ENCODE data around the gene KIDINS220.

Gene KIDINS220

DNA sequence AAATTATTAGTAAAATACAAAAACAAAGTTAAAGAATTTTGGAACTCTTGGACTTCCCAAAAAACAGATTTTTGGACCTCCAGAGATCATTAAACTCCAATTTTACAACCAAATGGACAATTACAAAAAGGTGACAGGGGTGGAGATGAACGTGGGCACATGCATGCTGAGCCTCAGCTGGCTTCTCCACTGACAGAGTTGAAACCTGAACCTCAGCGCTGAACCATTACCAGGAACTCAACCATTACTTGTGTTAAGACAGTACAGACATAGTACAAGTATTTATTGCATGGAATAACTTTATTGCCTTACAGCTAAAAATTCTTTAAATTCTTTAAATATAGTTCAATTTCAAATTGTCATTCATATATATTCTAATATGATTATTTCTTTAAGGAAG lies 33.0 kb upstream of the KIDINS220 start:
- no peaks in the 10 kb centered on the region for H3K9me3 ChIP-seq (ENCODE audit: control insufficient read depth, insufficient read depth, low read length)
- WGBS (ENCODE audit: insufficient coverage, insufficient read length) = no CpG with 5 or more reads among the region's 2 CpGs

DNA sequence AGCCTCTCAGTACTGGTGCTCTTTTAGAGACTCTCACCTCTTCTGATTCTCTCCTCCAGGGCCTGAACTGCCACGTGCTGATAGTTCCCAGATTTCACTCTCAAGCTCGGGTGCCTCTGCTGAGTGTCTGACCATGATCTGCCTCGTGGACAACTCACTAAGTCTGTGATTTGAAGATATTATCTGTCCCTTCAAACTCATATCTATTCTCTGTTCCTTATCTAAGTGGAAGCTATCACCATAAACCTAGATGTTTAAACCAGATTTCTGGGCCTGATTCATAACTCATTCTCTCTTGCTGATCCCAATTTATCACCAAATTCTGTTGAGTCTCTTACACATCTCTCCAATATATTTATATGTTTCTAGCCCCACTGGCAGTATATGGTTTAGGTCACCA lies 29.9 kb upstream of the KIDINS220 start:
- Histone ChIP-seq H3K36me3 (ENCODE audit: control insufficient read depth, insufficient read depth, low read length) (no peaks in the 10 kb centered on the region), H3K27ac (ENCODE audit: low read length) (no peak overlapping the region), H3K4me3 (ENCODE audit: low read length) (no peak overlapping the region), H3K27me3 (ENCODE audit: control insufficient read depth, insufficient read depth, low read length) (no peaks in the 10 kb centered on the region), H3K4me1 (ENCODE audit: control insufficient read depth, insufficient read depth, low read length) (no peaks in the 10 kb centered on the region), H3K9me3 (ENCODE audit: control insufficient read depth, insufficient read depth, low read length) (no peaks in the 10 kb centered on the region)
- no CpG with 5 or more reads among the region's 3 CpGs for WGBS (ENCODE audit: insufficient coverage, insufficient read length)
- DNase-seq (ENCODE audit: low read depth, low spot score) = no peak

More for the DNA sequence above, 33.0 kb upstream of the KIDINS220 start:
- no peaks in the 10 kb centered on the region for H3K27me3 ChIP-seq (ENCODE audit: control insufficient read depth, insufficient read depth, low read length)
- no peak for DNase-seq (ENCODE audit: low read depth, low spot score)
- H3K36me3 ChIP-seq (ENCODE audit: control insufficient read depth, insufficient read depth, low read length) = no peaks in the 10 kb centered on the region
- H3K4me1 ChIP-seq (ENCODE audit: control insufficient read depth, insufficient read depth, low read length) = no peaks in the 10 kb centered on the region
- no peak overlapping the region for H3K27ac ChIP-seq (ENCODE audit: low read length)
- no peak overlapping the region for H3K4me3 ChIP-seq (ENCODE audit: low read length)

DNA sequence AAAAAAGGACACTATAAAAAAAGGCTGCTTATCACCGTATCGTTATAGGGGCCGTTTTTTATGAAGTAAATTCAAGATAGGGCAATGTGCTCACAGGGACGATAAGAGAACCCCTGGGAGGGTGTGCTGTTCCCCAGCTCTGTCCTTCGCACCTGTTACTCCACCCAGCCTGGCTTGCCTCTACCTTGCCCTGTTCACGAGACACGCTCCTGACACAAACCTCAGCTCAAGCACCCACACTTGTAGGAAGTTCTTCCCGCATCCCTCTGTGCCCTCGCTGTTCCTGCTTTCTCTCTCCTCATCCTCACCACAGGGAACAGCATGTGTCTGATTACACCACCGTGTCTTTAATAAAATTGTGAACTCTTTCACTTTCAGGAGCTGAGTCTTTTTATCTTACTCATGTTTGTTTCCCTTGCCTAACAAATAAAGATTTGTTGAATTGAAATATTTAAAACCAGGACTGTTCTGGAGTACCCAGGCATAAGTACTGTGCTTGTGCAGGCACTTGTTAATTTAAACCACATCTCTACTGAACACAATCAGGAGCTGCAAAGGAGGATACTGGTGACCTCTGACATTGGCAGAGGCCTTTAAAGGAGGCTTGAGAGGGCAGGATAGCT lies 26.0 kb upstream of the KIDINS220 start:
- Histone ChIP-seq H3K4me1 (ENCODE audit: control insufficient read depth, insufficient read depth, low read length) (no peaks in the 10 kb centered on the region), H3K36me3 (ENCODE audit: control insufficient read depth, insufficient read depth, low read length) (no peaks in the 10 kb centered on the region), H3K27me3 (ENCODE audit: control insufficient read depth, insufficient read depth, low read length) (no peaks in the 10 kb centered on the region), H3K27ac (ENCODE audit: low read length) (no peak overlapping the region), H3K9me3 (ENCODE audit: control insufficient read depth, insufficient read depth, low read length) (no peaks in the 10 kb centered on the region), H3K4me3 (ENCODE audit: low read length) (no peak overlapping the region)
- DNase-seq (ENCODE audit: low read depth, low spot score) = no peak
- WGBS (ENCODE audit: insufficient coverage, insufficient read length) = no CpG with 5 or more reads among the region's 10 CpGs

DNA sequence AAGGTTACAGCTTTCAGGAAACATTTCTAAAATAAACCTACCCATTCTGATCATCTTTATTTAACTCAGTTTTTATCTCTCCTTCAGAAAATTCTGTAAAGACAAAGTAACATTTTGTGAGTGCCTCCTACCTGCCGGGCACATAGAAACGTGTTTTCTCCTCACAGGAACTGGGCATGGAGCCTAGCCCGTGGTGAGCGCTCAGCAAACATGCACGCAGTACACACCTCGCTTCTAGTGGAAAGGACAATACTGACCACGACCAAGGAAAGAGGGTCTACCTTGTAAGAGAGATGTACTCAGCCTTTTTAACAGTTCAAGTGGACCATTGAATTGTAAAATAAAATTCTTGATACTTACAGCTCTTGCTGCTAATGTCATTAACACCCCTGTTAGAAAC lies 24.8 kb upstream of the KIDINS220 start:
- WGBS (ENCODE audit: insufficient coverage, insufficient read length) = no CpG with 5 or more reads among the region's 7 CpGs
- no peak for DNase-seq (ENCODE audit: low read depth, low spot score)

DNA sequence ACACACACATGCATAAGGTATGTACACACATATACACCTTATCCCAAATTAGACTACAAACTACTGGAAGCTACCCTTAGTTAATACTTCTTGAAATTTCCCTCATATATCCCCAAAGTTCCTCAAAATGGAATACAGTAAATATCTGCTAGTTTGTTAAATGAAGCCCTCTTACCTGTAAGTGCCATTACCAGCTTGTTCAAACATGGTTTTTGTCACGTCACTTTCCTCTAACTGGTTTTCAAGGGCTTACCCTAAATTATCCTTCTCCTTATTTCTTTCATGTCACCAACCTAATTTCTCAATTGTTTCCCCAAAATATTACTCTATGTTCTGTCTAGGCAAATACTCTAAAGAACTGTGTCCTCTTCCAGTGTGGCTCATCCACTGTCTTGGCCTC lies 24.4 kb upstream of the KIDINS220 start:
- no peak for DNase-seq (ENCODE audit: low read depth, low spot score)
- Histone ChIP-seq H3K27me3 (ENCODE audit: control insufficient read depth, insufficient read depth, low read length) (no peaks in the 10 kb centered on the region), H3K4me1 (ENCODE audit: control insufficient read depth, insufficient read depth, low read length) (no peaks in the 10 kb centered on the region), H3K4me3 (ENCODE audit: low read length) (no peak overlapping the region), H3K36me3 (ENCODE audit: control insufficient read depth, insufficient read depth, low read length) (no peaks in the 10 kb centered on the region), H3K9me3 (ENCODE audit: control insufficient read depth, insufficient read depth, low read length) (no peaks in the 10 kb centered on the region), H3K27ac (ENCODE audit: low read length) (no peak overlapping the region)
- WGBS (ENCODE audit: insufficient coverage, insufficient read length) = no CpG with 5 or more reads among the region's 1 CpG

More for the DNA sequence above, 24.8 kb upstream of the KIDINS220 start:
- Histone ChIP-seq H3K4me1 (ENCODE audit: control insufficient read depth, insufficient read depth, low read length) (no peaks in the 10 kb centered on the region), H3K27ac (ENCODE audit: low read length) (no peak overlapping the region), H3K9me3 (ENCODE audit: control insufficient read depth, insufficient read depth, low read length) (no peaks in the 10 kb centered on the region), H3K36me3 (ENCODE audit: control insufficient read depth, insufficient read depth, low read length) (no peaks in the 10 kb centered on the region), H3K4me3 (ENCODE audit: low read length) (no peak overlapping the region), H3K27me3 (ENCODE audit: control insufficient read depth, insufficient read depth, low read length) (no peaks in the 10 kb centered on the region)

DNA sequence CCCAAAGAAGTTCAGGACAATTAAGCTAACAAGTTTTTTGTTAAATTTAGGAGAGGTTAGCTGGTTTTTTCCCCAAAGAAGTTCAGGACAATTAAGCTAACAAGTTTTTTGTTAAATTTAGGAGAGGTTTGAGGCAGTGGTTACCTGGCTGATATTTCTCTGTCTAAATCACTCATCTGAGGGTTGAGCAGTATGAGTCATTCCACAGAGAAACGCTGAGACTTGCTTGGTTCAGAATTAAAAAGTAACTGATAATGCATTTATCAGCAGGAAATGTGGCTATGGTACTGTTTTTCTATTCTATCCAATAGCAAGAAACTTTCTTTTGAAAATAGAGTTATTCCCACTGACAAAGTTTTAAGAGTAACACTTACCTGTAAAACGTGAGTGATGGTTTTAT lies 22.8 kb upstream of the KIDINS220 start:
- no peaks in the 10 kb centered on the region for H3K36me3 ChIP-seq (ENCODE audit: control insufficient read depth, insufficient read depth, low read length)
- no CpG with 5 or more reads among the region's 2 CpGs for WGBS (ENCODE audit: insufficient coverage, insufficient read length)
- H3K4me1 ChIP-seq (ENCODE audit: control insufficient read depth, insufficient read depth, low read length) = no peaks in the 10 kb centered on the region
- DNase-seq (ENCODE audit: low read depth, low spot score) = no peak
- no peaks in the 10 kb centered on the region for H3K9me3 ChIP-seq (ENCODE audit: control insufficient read depth, insufficient read depth, low read length)
- H3K27ac ChIP-seq (ENCODE audit: low read length) = no peak overlapping the region
- H3K27me3 ChIP-seq (ENCODE audit: control insufficient read depth, insufficient read depth, low read length) = no peaks in the 10 kb centered on the region
- no peak overlapping the region for H3K4me3 ChIP-seq (ENCODE audit: low read length)

DNA sequence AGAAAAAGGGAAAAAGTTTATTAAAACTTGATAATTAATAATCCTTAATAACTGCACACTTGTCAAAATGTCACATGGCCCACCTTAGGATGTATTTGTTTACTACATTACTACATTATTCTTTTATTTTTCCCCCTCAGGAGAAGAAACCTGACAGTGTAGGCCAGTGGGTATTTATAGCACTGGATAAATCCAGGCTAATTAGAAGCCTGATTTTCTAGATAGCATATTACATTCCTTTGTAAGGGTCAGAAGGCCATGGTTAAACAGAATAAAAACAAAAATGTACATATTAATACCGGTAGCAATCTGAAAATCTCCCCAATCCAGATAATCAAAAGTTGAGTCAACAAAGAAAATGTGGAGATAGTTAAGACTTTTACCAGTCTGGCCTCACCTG lies 21.5 kb upstream of the KIDINS220 start:
- H3K27ac ChIP-seq (ENCODE audit: low read length) = no peak overlapping the region
- H3K9me3 ChIP-seq (ENCODE audit: control insufficient read depth, insufficient read depth, low read length) = no peaks in the 10 kb centered on the region
- H3K4me3 ChIP-seq (ENCODE audit: low read length) = no peak overlapping the region
- H3K27me3 ChIP-seq (ENCODE audit: control insufficient read depth, insufficient read depth, low read length) = no peaks in the 10 kb centered on the region
- no peaks in the 10 kb centered on the region for H3K4me1 ChIP-seq (ENCODE audit: control insufficient read depth, insufficient read depth, low read length)
- H3K36me3 ChIP-seq (ENCODE audit: control insufficient read depth, insufficient read depth, low read length) = no peaks in the 10 kb centered on the region
- DNase-seq (ENCODE audit: low read depth, low spot score) = no peak
- WGBS (ENCODE audit: insufficient coverage, insufficient read length) = no CpG with 5 or more reads among the region's 1 CpG

DNA sequence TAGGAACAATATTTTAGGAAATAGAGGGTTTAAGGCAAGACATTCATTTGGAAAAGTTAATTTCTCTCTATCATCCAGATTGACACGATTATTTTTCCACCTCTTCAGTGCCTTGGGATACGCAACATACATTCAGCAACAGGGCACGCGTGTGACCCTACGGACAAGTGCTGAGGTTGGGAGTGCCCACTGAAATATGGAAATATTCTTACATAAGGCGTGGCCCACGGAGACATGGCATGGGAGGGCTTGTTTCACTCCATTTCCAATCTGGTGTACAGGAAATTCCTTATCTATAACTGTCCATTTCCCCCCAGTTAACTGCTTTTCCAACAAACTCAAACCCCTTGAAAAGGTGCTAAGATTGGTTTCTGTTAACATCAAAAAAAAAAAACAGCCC lies 20.9 kb upstream of the KIDINS220 start:
- Histone ChIP-seq H3K9me3 (ENCODE audit: control insufficient read depth, insufficient read depth, low read length) (no peaks in the 10 kb centered on the region), H3K4me3 (ENCODE audit: low read length) (no peak overlapping the region), H3K4me1 (ENCODE audit: control insufficient read depth, insufficient read depth, low read length) (no peaks in the 10 kb centered on the region), H3K27ac (ENCODE audit: low read length) (no peak overlapping the region), H3K27me3 (ENCODE audit: control insufficient read depth, insufficient read depth, low read length) (no peaks in the 10 kb centered on the region), H3K36me3 (ENCODE audit: control insufficient read depth, insufficient read depth, low read length) (no peaks in the 10 kb centered on the region)
- no peak for DNase-seq (ENCODE audit: low read depth, low spot score)
- no CpG with 5 or more reads among the region's 7 CpGs for WGBS (ENCODE audit: insufficient coverage, insufficient read length)

DNA sequence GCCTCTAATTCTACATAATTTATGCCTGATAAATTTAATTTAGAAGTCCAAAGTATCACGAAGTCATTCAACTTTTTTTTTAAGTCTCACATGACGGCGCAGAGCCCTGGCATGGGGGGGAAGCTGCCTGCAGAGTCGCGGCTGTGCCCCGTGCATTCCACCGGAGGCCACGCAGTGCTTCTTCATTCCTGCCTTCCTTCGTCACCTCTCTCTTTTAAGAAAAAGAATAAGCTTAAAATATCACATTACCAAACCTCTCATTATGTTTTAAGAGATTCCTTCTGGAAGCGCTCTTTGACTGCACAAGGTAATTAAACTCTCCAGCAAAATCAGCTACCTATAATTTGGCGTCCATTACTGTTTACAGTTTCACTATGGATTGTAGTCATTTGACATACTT lies 20.3 kb upstream of the KIDINS220 start:
- H3K27ac ChIP-seq (ENCODE audit: low read length) = no peak overlapping the region
- DNase-seq (ENCODE audit: low read depth, low spot score) = no peak
- no peaks in the 10 kb centered on the region for H3K36me3 ChIP-seq (ENCODE audit: control insufficient read depth, insufficient read depth, low read length)
- no peaks in the 10 kb centered on the region for H3K9me3 ChIP-seq (ENCODE audit: control insufficient read depth, insufficient read depth, low read length)
- no peak overlapping the region for H3K4me3 ChIP-seq (ENCODE audit: low read length)
- no peaks in the 10 kb centered on the region for H3K27me3 ChIP-seq (ENCODE audit: control insufficient read depth, insufficient read depth, low read length)
- no peaks in the 10 kb centered on the region for H3K4me1 ChIP-seq (ENCODE audit: control insufficient read depth, insufficient read depth, low read length)
- WGBS (ENCODE audit: insufficient coverage, insufficient read length) = no CpG with 5 or more reads among the region's 11 CpGs

DNA sequence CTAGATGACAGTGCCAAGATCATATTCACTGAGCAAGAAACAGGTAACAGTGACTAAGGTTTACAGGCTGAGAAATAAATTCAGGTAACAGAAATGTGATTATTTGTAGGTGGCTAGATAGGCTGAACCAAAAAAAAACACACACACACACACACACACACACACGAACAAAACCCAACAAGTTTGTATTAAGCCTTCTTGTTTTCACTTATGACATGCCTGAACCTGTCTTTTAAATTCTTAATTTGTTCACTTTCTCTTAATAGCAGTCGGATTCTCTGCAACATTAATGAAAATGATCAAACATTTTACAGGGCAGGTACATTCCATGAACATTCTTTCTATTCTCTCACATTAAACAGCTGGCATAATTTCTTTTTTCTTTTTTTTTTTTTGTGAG lies 18.8 kb upstream of the KIDINS220 start:
- Histone ChIP-seq H3K4me3 (ENCODE audit: low read length) (no peak overlapping the region), H3K27me3 (ENCODE audit: control insufficient read depth, insufficient read depth, low read length) (no peaks in the 10 kb centered on the region), H3K4me1 (ENCODE audit: control insufficient read depth, insufficient read depth, low read length) (no peaks in the 10 kb centered on the region), H3K9me3 (ENCODE audit: control insufficient read depth, insufficient read depth, low read length) (no peaks in the 10 kb centered on the region), H3K27ac (ENCODE audit: low read length) (no peak overlapping the region), H3K36me3 (ENCODE audit: control insufficient read depth, insufficient read depth, low read length) (no peaks in the 10 kb centered on the region)
- DNase-seq (ENCODE audit: low read depth, low spot score) = no peak
- no CpG with 5 or more reads among the region's 2 CpGs for WGBS (ENCODE audit: insufficient coverage, insufficient read length)

DNA sequence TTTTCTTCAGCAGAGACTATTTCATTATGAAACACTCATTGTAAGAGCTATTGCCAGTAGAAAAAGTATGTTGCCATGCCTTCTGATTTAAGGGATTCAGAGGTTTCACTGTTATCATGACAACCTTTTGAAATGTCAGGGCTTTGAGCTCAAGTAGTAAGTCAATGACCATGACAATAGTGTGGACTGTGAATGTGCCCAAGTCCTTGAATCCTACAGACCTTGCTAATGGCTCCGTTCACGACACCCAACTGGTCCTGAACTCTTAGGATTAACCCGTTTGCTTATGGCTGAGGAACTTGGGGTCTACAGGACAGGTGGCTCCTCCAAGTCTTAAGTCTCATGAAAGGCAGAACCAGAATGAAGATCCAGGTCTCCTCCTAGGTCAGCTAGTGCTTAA lies 17.6 kb upstream of the KIDINS220 start:
- no peaks in the 10 kb centered on the region for H3K4me1 ChIP-seq (ENCODE audit: control insufficient read depth, insufficient read depth, low read length)
- H3K36me3 ChIP-seq (ENCODE audit: control insufficient read depth, insufficient read depth, low read length) = no peaks in the 10 kb centered on the region
- DNase-seq (ENCODE audit: low read depth, low spot score) = no peak
- H3K27me3 ChIP-seq (ENCODE audit: control insufficient read depth, insufficient read depth, low read length) = no peaks in the 10 kb centered on the region
- WGBS (ENCODE audit: insufficient coverage, insufficient read length) = no CpG with 5 or more reads among the region's 3 CpGs
- H3K27ac ChIP-seq (ENCODE audit: low read length) = no peak overlapping the region
- no peak overlapping the region for H3K4me3 ChIP-seq (ENCODE audit: low read length)
- H3K9me3 ChIP-seq (ENCODE audit: control insufficient read depth, insufficient read depth, low read length) = no peaks in the 10 kb centered on the region

All from iPS DF 6.9 (cell line).